Measurements from ENCODE around the gene ABCG4. TPM values are rescaled to one million over a fixed set of nuclear protein-coding genes. Genes with fewer than 3 reads are reported as not detected.

ABCG4 gene
- total RNA-seq, 1 experiment from 2014 or later, result 0.39 TPM

- Histone ChIP-seq H3K4me3 (ENCODE audit: low read depth in 2 of 2, low read length in 2 of 2) (no peak overlapping the region), H3K27me3 (ENCODE audit: control insufficient read depth, insufficient read depth, low read length) (no peaks in the 10 kb centered on the region), H3K9me3 (ENCODE audit: control insufficient read depth, insufficient read depth, low read depth, low read length) (no peaks in the 10 kb centered on the region), H3K36me3 (ENCODE audit: control insufficient read depth, insufficient read depth, low read length) (no peaks in the 10 kb centered on the region), H3K4me1 (ENCODE audit: control insufficient read depth, insufficient read depth, low read length) (peaks cover 5% of the 10 kb centered on the region; the same call in 1 of the 2 replicates), H3K27ac (ENCODE audit: low read length) (no peak overlapping the region)
- POLR2A ChIA-PET, result no interaction called here
- TF ChIP-seq REST (IDR thresholded peaks at IDR 0.05; ENCODE audit: insufficient read depth in 1 of 2, low read depth in 2 of 2, low read length in 1 of 2) (no peak), TCF7L2 (IDR thresholded peaks at IDR 0.05; ENCODE audit: low read depth, low read length) (no peak), SIN3A (IDR thresholded peaks at IDR 0.05; ENCODE audit: borderline replicate concordance, insufficient read depth, low read depth, low read length) (no peak), POLR2AphosphoS5 (IDR thresholded peaks at IDR 0.05; ENCODE audit: low read depth, low read length) (no peak), CTCF (IDR thresholded peaks at IDR 0.05) (no peak)
- intact Hi-C loops (cut with micrococcal nuclease; ENCODE audit: unreplicated experiment) (loop anchor here (1.0 to 5.0 kb wide), 2 partner anchors 51 to 177 kb away; no protein-coding TSS in a partner anchor), in situ Hi-C loops (cut with HindIII; ENCODE audit: low pct_unique_long_range_greater_than_20kb, low sequenced_read_pairs) (no loop called here)
- no peak for DNase-seq (ENCODE audit: low read depth, low spot score)
- CTCF ChIA-PET, result interaction anchor here (0.5 to 0.9 kb wide), 3 partner anchors 20 to 177 kb away, joined by 3 to 4 read pairs (median 3); no protein-coding TSS in a partner anchor
- no peak for ATAC-seq
- no TSS peak for BruUV-seq (replicated peaks)
These were observed 3.3 kb upstream of the ABCG4 start for GRCh38 chr11:119145551-119145950.

- H3K4me1 ChIP-seq (ENCODE audit: control insufficient read depth, insufficient read depth, low read length), result peaks cover 5% of the 10 kb centered on the region; the same call in 1 of the 2 replicates
- intact Hi-C loops (cut with micrococcal nuclease; ENCODE audit: unreplicated experiment) (loop anchor here (5.0 kb wide), 1 partner anchor 175 kb away; no protein-coding TSS in a partner anchor), in situ Hi-C loops (cut with HindIII; ENCODE audit: low pct_unique_long_range_greater_than_20kb, low sequenced_read_pairs) (no loop called here)
- no peaks in the 10 kb centered on the region for H3K9me3 ChIP-seq (ENCODE audit: control insufficient read depth, insufficient read depth, low read depth, low read length)
- no peaks in the 10 kb centered on the region for H3K36me3 ChIP-seq (ENCODE audit: control insufficient read depth, insufficient read depth, low read length)
- H3K27me3 ChIP-seq (ENCODE audit: control insufficient read depth, insufficient read depth, low read length), result no peaks in the 10 kb centered on the region
- no peak overlapping the region for H3K4me3 ChIP-seq (ENCODE audit: low read depth in 2 of 2, low read length in 2 of 2)
- ChIA-PET CTCF (no interaction called here), POLR2A (interaction anchor here (0.7 kb wide), 1 partner anchor 20 kb away, joined by 3 read pairs; no protein-coding TSS in a partner anchor)
- no peak for TF ChIP-seq POLR2AphosphoS5 (IDR thresholded peaks at IDR 0.05; ENCODE audit: low read depth, low read length)
- no peak for TF ChIP-seq CTCF (IDR thresholded peaks at IDR 0.05)
- no peak for TF ChIP-seq SIN3A (IDR thresholded peaks at IDR 0.05; ENCODE audit: borderline replicate concordance, insufficient read depth, low read depth, low read length)
- no peak for TF ChIP-seq TCF7L2 (IDR thresholded peaks at IDR 0.05; ENCODE audit: low read depth, low read length)
- no peak; the same call in 1 of the 2 replicates for ATAC-seq
- no peak for DNase-seq (ENCODE audit: low read depth, low spot score)
- no TSS peak for BruUV-seq (replicated peaks)
- no peak overlapping the region for H3K27ac ChIP-seq (ENCODE audit: low read length)
These were observed 1.1 kb upstream of the ABCG4 start for GRCh38 chr11:119147604-119148333.

All from Panc1 (cell line).